SK-N-SH treated with all-trans-retinoic acid at 6 μM for 48 hours (cell line): ENCODE data around the gene CHST4.
"Not testable (repeated sequence)": the region's sequence is repeated elsewhere in the genome, so short reads cannot be mapped to it uniquely, and the experiment has no call there.

ENCODE experiments used
- ATAC-seq: fragments of 200-7000 bp; cut with Tn5 transposase; 3 replicates; pipeline ENCODE4 v1.9.1; 2020; ENCODE audit warnings: mild to moderate bottlenecking, moderate library complexity
- ARNTL ChIP-seq: fragments of 450-650 bp; formaldehyde crosslinking; IDR thresholded peaks from 2 replicates; pipeline ENCODE4 v1.5.0; 2020; ENCODE audit warnings: low read depth, mild to moderate bottlenecking, moderate library complexity, borderline replicate concordance
- CSDC2 ChIP-seq: fragments of 250-450 bp; sonication (Bioruptor Pico); IDR thresholded peaks from 2 replicates; pipeline ENCODE4 v1.5.0; 2020; ENCODE audit warnings: mild to moderate bottlenecking, moderate library complexity
- ESRRG ChIP-seq: fragments of 250-450 bp; sonication (Bioruptor Pico); IDR thresholded peaks from 2 replicates; pipeline ENCODE4 v1.6.1; 2021; ENCODE audit warnings: mild to moderate bottlenecking
- GLIS3 ChIP-seq: fragments of 250-450 bp; sonication (Bioruptor Pico); IDR thresholded peaks from 2 replicates; pipeline ENCODE4 v1.5.0; 2020; ENCODE audit warnings: mild to moderate bottlenecking, moderate library complexity
- ISL1 ChIP-seq: fragments of 250-450 bp; sonication (Bioruptor Pico); IDR thresholded peaks from 2 replicates; pipeline ENCODE4 v2.1.2; 2022; ENCODE audit warnings: mild to moderate bottlenecking, moderate library complexity
- OSR1 ChIP-seq: fragments of 250-450 bp; sonication (Bioruptor Pico); IDR thresholded peaks from 2 replicates; pipeline ENCODE4 v1.8.0; 2022; ENCODE audit warnings: moderate library complexity, mild to moderate bottlenecking, inconsistent platforms
- PPARA ChIP-seq: fragments of 250-450 bp; sonication (Bioruptor Pico); IDR thresholded peaks from 2 replicates; pipeline ENCODE4 v1.5.0; 2020; ENCODE audit warnings: mild to moderate bottlenecking, borderline replicate concordance
- RARB ChIP-seq: fragments of 250-450 bp; sonication (Bioruptor Pico); IDR thresholded peaks from 2 replicates; pipeline ENCODE4 v1.8.0; 2021; ENCODE audit warnings: mild to moderate bottlenecking, moderate library complexity
- SNAI2 ChIP-seq: fragments of 250-450 bp; sonication (Bioruptor Pico); IDR thresholded peaks from 2 replicates; pipeline ENCODE4 v1.5.0; 2020; ENCODE audit warnings: mild to moderate bottlenecking, moderate library complexity
- TCF4 ChIP-seq: fragments of 250-450 bp; sonication (Bioruptor Pico); IDR thresholded peaks from 2 replicates; pipeline ENCODE4 v1.8.0; 2021; ENCODE audit warnings: mild to moderate bottlenecking, moderate library complexity, borderline replicate concordance
- TOX ChIP-seq: fragments of 250-450 bp; sonication (Bioruptor Pico); IDR thresholded peaks from 2 replicates; pipeline ENCODE4 v1.8.0; 2021; ENCODE audit warnings: mild to moderate bottlenecking, moderate library complexity, borderline replicate concordance
- ZC3H10 ChIP-seq: fragments of 250-450 bp; sonication (Bioruptor Pico); IDR thresholded peaks from 2 replicates; pipeline ENCODE4 v1.5.1; 2021; ENCODE audit warnings: mild to moderate bottlenecking, moderate library complexity
- ZFP3 ChIP-seq: fragments of 250-450 bp; sonication (Bioruptor Pico); IDR thresholded peaks from 2 replicates; pipeline ENCODE4 v1.5.0; 2020; ENCODE audit warnings: mild to moderate bottlenecking, moderate library complexity
- ZFP30 ChIP-seq: fragments of 450-650 bp; formaldehyde crosslinking; IDR thresholded peaks from 2 replicates; pipeline ENCODE4 v1.5.0; 2022; ENCODE audit warnings: mild to moderate bottlenecking, moderate library complexity
- ZNF565 ChIP-seq: fragments of 450-650 bp; formaldehyde crosslinking; conservative IDR thresholded peaks from 2 replicates; pipeline ENCODE4 v1.5.0; 2020; ENCODE audit warnings: low read depth, mild to moderate bottlenecking, moderate library complexity
- ZNF70 ChIP-seq: fragments of 450-650 bp; formaldehyde crosslinking; IDR thresholded peaks from 2 replicates; pipeline ENCODE4 v1.5.0; 2020; ENCODE audit warnings: mild to moderate bottlenecking, moderate library complexity
- ZNF8 ChIP-seq: fragments of 450-650 bp; formaldehyde crosslinking; IDR thresholded peaks from 2 replicates; pipeline ENCODE4 v1.5.0; 2020; ENCODE audit warnings: mild to moderate bottlenecking, moderate library complexity
- TF ChIP-seq, protein P1 (sequence below): fragments of 250-450 bp; sonication (Bioruptor Pico); IDR thresholded peaks from 2 replicates; pipeline ENCODE4 v1.8.0; 2020; ENCODE audit warnings: mild to moderate bottlenecking, moderate library complexity, borderline replicate concordance
- TF ChIP-seq, protein P2 (sequence below): fragments of 250-450 bp; sonication (Bioruptor Pico); IDR thresholded peaks from 2 replicates; pipeline ENCODE4 v1.5.0; 2020; ENCODE audit warnings: mild to moderate bottlenecking, moderate library complexity
- TF ChIP-seq, protein P3 (sequence below): fragments of 250-450 bp; sonication (Bioruptor Pico); IDR thresholded peaks from 2 replicates; pipeline ENCODE4 v1.5.1; 2021; ENCODE audit warnings: mild to moderate bottlenecking, moderate library complexity
- TF ChIP-seq, protein P4 (sequence below): fragments of 250-450 bp; sonication (Bioruptor Pico); IDR thresholded peaks from 2 replicates; pipeline ENCODE4 v1.8.0; 2021; ENCODE audit warnings: low read depth, mild to moderate bottlenecking, moderate library complexity, borderline replicate concordance
- TF ChIP-seq, protein P5 (sequence below): fragments of 250-450 bp; sonication (Bioruptor Pico); IDR thresholded peaks from 2 replicates; pipeline ENCODE4 v1.5.1; 2020; ENCODE audit warnings: low read depth, mild to moderate bottlenecking, moderate library complexity

CHST4 gene

DNA sequence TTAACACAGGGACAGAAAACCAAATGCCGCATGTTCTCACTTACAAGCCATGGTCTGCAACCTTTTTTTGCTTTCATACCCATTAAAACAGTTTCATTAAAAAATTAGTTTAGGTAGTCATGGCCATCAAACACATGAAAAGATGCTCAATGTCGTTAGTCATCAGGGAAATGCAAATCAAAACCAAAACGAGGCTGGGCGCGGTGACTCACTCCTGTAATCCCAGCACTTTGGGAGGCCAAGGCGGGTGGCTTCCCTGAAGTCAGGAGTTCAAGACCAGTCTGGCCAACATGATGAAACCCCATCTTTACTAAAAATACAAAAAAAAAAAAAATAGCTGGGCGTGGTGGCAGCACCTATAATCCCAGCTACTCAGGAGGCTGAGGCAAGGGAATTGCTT lies 22.2 kb upstream of the CHST4 start:
- ATAC-seq = not testable (repeated sequence)

DNA sequence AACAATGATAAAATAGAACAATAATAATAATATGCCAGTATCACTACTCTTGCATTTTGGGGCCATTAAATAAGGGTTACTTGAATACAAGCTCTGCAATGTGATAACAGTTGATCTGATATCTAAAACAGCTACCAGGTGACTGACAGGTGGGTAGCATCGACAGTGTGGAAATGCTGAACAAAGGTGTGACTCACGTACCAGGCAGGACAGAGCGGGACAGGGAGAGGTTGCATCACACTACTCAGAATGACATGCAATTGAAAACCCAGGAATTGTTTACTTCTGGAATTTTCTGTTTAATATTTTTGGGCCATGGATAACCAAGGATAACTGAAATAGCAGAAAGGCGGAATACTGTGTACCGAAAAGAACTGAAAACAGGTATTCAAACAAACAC lies 21.3 kb upstream of the CHST4 start:
- no peak for TF ChIP-seq ZNF70 (CRISPR knock-in tag)
- TF ChIP-seq, protein P1, sequence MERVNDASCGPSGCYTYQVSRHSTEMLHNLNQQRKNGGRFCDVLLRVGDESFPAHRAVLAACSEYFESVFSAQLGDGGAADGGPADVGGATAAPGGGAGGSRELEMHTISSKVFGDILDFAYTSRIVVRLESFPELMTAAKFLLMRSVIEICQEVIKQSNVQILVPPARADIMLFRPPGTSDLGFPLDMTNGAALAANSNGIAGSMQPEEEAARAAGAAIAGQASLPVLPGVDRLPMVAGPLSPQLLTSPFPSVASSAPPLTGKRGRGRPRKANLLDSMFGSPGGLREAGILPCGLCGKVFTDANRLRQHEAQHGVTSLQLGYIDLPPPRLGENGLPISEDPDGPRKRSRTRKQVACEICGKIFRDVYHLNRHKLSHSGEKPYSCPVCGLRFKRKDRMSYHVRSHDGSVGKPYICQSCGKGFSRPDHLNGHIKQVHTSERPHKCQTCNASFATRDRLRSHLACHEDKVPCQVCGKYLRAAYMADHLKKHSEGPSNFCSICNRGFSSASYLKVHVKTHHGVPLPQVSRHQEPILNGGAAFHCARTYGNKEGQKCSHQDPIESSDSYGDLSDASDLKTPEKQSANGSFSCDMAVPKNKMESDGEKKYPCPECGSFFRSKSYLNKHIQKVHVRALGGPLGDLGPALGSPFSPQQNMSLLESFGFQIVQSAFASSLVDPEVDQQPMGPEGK (CRISPR knock-in tag) = no peak
- no peak for TF ChIP-seq ZFP30 (CRISPR knock-in tag)
- no peak for TF ChIP-seq ZC3H10 (CRISPR knock-in tag)
- no peak for TF ChIP-seq TCF4
- TF ChIP-seq ZNF565 = no peak
- TF ChIP-seq, protein P2, sequence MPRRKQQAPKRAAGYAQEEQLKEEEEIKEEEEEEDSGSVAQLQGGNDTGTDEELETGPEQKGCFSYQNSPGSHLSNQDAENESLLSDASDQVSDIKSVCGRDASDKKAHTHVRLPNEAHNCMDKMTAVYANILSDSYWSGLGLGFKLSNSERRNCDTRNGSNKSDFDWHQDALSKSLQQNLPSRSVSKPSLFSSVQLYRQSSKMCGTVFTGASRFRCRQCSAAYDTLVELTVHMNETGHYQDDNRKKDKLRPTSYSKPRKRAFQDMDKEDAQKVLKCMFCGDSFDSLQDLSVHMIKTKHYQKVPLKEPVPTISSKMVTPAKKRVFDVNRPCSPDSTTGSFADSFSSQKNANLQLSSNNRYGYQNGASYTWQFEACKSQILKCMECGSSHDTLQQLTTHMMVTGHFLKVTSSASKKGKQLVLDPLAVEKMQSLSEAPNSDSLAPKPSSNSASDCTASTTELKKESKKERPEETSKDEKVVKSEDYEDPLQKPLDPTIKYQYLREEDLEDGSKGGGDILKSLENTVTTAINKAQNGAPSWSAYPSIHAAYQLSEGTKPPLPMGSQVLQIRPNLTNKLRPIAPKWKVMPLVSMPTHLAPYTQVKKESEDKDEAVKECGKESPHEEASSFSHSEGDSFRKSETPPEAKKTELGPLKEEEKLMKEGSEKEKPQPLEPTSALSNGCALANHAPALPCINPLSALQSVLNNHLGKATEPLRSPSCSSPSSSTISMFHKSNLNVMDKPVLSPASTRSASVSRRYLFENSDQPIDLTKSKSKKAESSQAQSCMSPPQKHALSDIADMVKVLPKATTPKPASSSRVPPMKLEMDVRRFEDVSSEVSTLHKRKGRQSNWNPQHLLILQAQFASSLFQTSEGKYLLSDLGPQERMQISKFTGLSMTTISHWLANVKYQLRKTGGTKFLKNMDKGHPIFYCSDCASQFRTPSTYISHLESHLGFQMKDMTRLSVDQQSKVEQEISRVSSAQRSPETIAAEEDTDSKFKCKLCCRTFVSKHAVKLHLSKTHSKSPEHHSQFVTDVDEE (CRISPR knock-in tag) = no peak
- TF ChIP-seq, protein P3, sequence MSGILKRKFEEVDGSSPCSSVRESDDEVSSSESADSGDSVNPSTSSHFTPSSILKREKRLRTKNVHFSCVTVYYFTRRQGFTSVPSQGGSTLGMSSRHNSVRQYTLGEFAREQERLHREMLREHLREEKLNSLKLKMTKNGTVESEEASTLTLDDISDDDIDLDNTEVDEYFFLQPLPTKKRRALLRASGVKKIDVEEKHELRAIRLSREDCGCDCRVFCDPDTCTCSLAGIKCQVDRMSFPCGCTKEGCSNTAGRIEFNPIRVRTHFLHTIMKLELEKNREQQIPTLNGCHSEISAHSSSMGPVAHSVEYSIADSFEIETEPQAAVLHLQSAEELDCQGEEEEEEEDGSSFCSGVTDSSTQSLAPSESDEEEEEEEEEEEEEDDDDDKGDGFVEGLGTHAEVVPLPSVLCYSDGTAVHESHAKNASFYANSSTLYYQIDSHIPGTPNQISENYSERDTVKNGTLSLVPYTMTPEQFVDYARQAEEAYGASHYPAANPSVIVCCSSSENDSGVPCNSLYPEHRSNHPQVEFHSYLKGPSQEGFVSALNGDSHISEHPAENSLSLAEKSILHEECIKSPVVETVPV = no peak
- no peak for TF ChIP-seq ISL1 (CRISPR knock-in tag)
- TF ChIP-seq, protein P4, sequence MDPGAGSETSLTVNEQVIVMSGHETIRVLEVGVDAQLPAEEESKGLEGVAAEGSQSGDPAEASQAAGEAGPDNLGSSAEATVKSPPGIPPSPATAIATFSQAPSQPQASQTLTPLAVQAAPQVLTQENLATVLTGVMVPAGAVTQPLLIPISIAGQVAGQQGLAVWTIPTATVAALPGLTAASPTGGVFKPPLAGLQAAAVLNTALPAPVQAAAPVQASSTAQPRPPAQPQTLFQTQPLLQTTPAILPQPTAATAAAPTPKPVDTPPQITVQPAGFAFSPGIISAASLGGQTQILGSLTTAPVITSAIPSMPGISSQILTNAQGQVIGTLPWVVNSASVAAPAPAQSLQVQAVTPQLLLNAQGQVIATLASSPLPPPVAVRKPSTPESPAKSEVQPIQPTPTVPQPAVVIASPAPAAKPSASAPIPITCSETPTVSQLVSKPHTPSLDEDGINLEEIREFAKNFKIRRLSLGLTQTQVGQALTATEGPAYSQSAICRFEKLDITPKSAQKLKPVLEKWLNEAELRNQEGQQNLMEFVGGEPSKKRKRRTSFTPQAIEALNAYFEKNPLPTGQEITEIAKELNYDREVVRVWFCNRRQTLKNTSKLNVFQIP (CRISPR knock-in tag) = no peak
- TF ChIP-seq ESRRG (CRISPR knock-in tag) = no peak
- TF ChIP-seq RARB (CRISPR knock-in tag) = no peak
- TF ChIP-seq SNAI2 (CRISPR knock-in tag) = no peak
- no peak for TF ChIP-seq OSR1 (CRISPR knock-in tag)
- TF ChIP-seq ZNF8 (CRISPR knock-in tag) = no peak
- no peak for TF ChIP-seq ZFP3
- TF ChIP-seq TOX (CRISPR knock-in tag) = no peak
- TF ChIP-seq, protein P5, sequence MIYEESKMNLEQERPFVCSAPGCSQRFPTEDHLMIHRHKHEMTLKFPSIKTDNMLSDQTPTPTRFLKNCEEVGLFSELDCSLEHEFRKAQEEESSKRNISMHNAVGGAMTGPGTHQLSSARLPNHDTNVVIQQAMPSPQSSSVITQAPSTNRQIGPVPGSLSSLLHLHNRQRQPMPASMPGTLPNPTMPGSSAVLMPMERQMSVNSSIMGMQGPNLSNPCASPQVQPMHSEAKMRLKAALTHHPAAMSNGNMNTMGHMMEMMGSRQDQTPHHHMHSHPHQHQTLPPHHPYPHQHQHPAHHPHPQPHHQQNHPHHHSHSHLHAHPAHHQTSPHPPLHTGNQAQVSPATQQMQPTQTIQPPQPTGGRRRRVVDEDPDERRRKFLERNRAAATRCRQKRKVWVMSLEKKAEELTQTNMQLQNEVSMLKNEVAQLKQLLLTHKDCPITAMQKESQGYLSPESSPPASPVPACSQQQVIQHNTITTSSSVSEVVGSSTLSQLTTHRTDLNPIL (CRISPR knock-in tag) = no peak
- no peak for TF ChIP-seq GLIS3 (CRISPR knock-in tag)
- ATAC-seq = no peak

DNA sequence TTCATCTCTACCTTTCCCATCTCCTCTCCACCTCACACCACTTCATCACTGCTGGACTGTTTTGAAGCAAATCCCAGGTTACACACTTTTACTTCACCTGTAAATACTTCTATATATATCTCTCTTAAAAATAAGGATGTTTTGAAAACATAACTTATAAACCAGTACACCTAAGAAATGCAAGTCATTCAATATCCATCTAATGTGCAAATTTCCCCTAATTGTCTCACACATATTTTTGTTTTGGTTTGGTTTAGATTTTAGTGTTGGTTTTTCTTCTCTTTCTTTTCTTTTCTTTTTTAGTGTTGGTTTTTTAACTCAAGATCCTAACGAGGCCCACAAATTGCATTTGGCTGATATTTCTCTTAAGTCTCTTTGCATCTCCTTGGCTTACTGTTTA lies 19.2 kb upstream of the CHST4 start:
- ATAC-seq = no peak
- TF ChIP-seq ZNF565 (no peak), ISL1 (CRISPR knock-in tag) (no peak), RARB (CRISPR knock-in tag) (no peak), ARNTL (CRISPR knock-in tag) (no peak), CSDC2 (CRISPR knock-in tag) (no peak), PPARA (CRISPR knock-in tag) (no peak), ZNF70 (CRISPR knock-in tag) (no peak), TOX (CRISPR knock-in tag) (no peak)
- TF ChIP-seq, protein P1 (CRISPR knock-in tag) = no peak
- TF ChIP-seq, protein P4 (CRISPR knock-in tag) = no peak
- TF ChIP-seq, protein P2 (CRISPR knock-in tag) = no peak
